ENCODE measurements around the gene ZNF836. TPM values are rescaled to one million over a fixed set of nuclear protein-coding genes. Genes with fewer than 3 reads are reported as not detected.

ZNF836 gene
- polyA plus RNA-seq, 3 donors: 2.3 to 4.8 (median 2.6) TPM

GRCh38 chr19:52110780-52111179 is 60.6 kb downstream of the ZNF836 start:
- Histone ChIP-seq H3K4me2 (replicated peaks; ENCODE audit: extremely low read depth, low read length, poor library complexity, severe bottlenecking) (no peak overlapping the region), H3K4me1 (ENCODE audit: control insufficient read depth in 1 of 2, insufficient read depth in 2 of 2, low read length in 2 of 2) (no peaks in the 10 kb centered on the region), H4K20me1 (ENCODE audit: insufficient read depth, low read length) (no peaks in the 10 kb centered on the region), H3K27ac (ENCODE audit: low read depth in 1 of 2, low read length in 2 of 2) (no peak overlapping the region), H3K9ac (ENCODE audit: insufficient read depth, low read length, poor library complexity, severe bottlenecking) (no peak overlapping the region), H3K27me3 (ENCODE audit: control insufficient read depth in 2 of 2, insufficient read depth in 2 of 2, low read length in 2 of 2) (no peaks in the 10 kb centered on the region), H3K79me2 (ENCODE audit: insufficient read depth, low read length) (no peaks in the 10 kb centered on the region), H3K9me3 (replicated peaks in 1 of 2; ENCODE audit: control insufficient read depth in 1 of 2, insufficient read depth in 1 of 2, low read length in 2 of 2) (peaks cover 60 to 100% of the 10 kb centered on the region in 2 donors), H3K4me3 (replicated peaks in 1 of 3; ENCODE audit: low read depth in 2 of 3, low read length in 3 of 3) (peak overlapping the region in 1 of 3 experiments; percentile 11), H2AFZ (ENCODE audit: insufficient read depth, low read depth, low read length, poor library complexity, severe bottlenecking) (no peak overlapping the region), H3K36me3 (replicated peaks in 1 of 2; ENCODE audit: control insufficient read depth in 1 of 2, insufficient read depth in 2 of 2, low read length in 2 of 2) (peaks cover under 1 to 23% of the 10 kb centered on the region in 2 donors)
- no peak for TF ChIP-seq CTCF (IDR thresholded peaks at IDR 0.05)
- 98% methylated on average over 4 of the region's 6 CpGs for WGBS (ENCODE audit: insufficient coverage)
- peaks cover 49 to 97% (median 91%) of the 10 kb centered on the region in 7 donors for H3K9me3 Mint-ChIP-seq
- no peak overlapping the region for H3K4me3 Mint-ChIP-seq
- no peak overlapping the region for H3K27ac Mint-ChIP-seq
- peaks cover 0 to 6% of the 10 kb centered on the region in 2 donors for H3K36me3 Mint-ChIP-seq
- H3K27me3 Mint-ChIP-seq (ENCODE audit: low read depth in 3 of 3): peaks cover 0 to 2% (median 0%) of the 10 kb centered on the region in 3 donors
- no peaks in the 10 kb centered on the region for H3K4me1 Mint-ChIP-seq
- no peak for DNase-seq
- intact Hi-C loops (cut with micrococcal nuclease): no loop called here

Small RNA genes lying within 50 kb of the gene (small RNA-seq; reads per million reads assigned to genes)
- not detected for gene RPL37P23 (ENCODE audit: insufficient read length, low read depth)

Other genes with a start within 250 kb of the ZNF836 start
- gene ZNF613, start 244.1 kb downstream of the ZNF836 start, polyA plus RNA-seq: 1 to 10 TPM in 2 of 3 donors, under 1 TPM in 1; 0.96 to 3.1 (median 1.1) TPM
- gene ZNF350, start 184.8 kb downstream of the ZNF836 start, polyA plus RNA-seq: 10 to 100 TPM in 1 of 3 donors, 1 to 10 TPM in 2; 9.1 to 14.0 (median 9.9) TPM
- gene ZNF615, start 163.4 kb downstream of the ZNF836 start, polyA plus RNA-seq: 1 to 10 TPM; 1.8 to 2.4 (median 2.2) TPM
- 1 to 10 TPM in 2 of 3 donors, under 1 TPM in 1; 0.65 to 3.1 (median 1.0) TPM for gene ZNF614, start 143.2 kb downstream of the ZNF836 start, polyA plus RNA-seq
- gene ZNF432, start 122.8 kb downstream of the ZNF836 start, polyA plus RNA-seq: 1 to 10 TPM; 1.1 to 3.0 (median 1.2) TPM
- 1 to 10 TPM in 1 of 3 donors, under 1 TPM in 1, not detected in 1; 0.42 to 5.2 TPM for gene ZNF841, start 75.9 kb downstream of the ZNF836 start, polyA plus RNA-seq
- 1 to 10 TPM in 2 of 3 donors, under 1 TPM in 1; 0.32 to 1.8 (median 1.1) TPM for gene ZNF616, start 31.7 kb downstream of the ZNF836 start, polyA plus RNA-seq
- gene PPP2R1A, start 18.4 kb upstream of the ZNF836 start, polyA plus RNA-seq: 100 to 1,000 TPM in 2 of 3 donors, 10 to 100 TPM in 1; 79.9 to 151 (median 127) TPM
- 10 to 100 TPM in 1 of 3 donors, 1 to 10 TPM in 2; 4.0 to 15.0 (median 8.8) TPM for gene ZNF766, start 98.0 kb upstream of the ZNF836 start, polyA plus RNA-seq
- 1 to 10 TPM; 6.6 to 7.6 (median 7.4) TPM for gene ZNF480, start 125.5 kb upstream of the ZNF836 start, polyA plus RNA-seq
- not detected for gene ZNF610, start 164.6 kb upstream of the ZNF836 start, polyA plus RNA-seq
- 1 to 10 TPM; 4.5 to 8.5 (median 5.5) TPM for gene ZNF880, start 198.3 kb upstream of the ZNF836 start, polyA plus RNA-seq
- gene ZNF528, start 226.2 kb upstream of the ZNF836 start, polyA plus RNA-seq: 1 to 10 TPM in 1 of 3 donors, under 1 TPM in 2; 0.67 to 4.8 (median 0.86) TPM